ENCODE results near the gene GCNA.

Gene GCNA, protein sequence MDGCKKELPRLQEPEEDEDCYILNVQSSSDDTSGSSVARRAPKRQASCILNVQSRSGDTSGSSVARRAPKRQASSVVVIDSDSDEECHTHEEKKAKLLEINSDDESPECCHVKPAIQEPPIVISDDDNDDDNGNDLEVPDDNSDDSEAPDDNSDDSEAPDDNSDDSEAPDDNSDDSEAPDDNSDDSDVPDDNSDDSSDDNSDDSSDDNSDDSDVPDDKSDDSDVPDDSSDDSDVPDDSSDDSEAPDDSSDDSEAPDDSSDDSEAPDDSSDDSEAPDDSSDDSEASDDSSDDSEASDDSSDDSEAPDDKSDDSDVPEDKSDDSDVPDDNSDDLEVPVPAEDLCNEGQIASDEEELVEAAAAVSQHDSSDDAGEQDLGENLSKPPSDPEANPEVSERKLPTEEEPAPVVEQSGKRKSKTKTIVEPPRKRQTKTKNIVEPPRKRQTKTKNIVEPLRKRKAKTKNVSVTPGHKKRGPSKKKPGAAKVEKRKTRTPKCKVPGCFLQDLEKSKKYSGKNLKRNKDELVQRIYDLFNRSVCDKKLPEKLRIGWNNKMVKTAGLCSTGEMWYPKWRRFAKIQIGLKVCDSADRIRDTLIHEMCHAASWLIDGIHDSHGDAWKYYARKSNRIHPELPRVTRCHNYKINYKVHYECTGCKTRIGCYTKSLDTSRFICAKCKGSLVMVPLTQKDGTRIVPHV

DNA sequence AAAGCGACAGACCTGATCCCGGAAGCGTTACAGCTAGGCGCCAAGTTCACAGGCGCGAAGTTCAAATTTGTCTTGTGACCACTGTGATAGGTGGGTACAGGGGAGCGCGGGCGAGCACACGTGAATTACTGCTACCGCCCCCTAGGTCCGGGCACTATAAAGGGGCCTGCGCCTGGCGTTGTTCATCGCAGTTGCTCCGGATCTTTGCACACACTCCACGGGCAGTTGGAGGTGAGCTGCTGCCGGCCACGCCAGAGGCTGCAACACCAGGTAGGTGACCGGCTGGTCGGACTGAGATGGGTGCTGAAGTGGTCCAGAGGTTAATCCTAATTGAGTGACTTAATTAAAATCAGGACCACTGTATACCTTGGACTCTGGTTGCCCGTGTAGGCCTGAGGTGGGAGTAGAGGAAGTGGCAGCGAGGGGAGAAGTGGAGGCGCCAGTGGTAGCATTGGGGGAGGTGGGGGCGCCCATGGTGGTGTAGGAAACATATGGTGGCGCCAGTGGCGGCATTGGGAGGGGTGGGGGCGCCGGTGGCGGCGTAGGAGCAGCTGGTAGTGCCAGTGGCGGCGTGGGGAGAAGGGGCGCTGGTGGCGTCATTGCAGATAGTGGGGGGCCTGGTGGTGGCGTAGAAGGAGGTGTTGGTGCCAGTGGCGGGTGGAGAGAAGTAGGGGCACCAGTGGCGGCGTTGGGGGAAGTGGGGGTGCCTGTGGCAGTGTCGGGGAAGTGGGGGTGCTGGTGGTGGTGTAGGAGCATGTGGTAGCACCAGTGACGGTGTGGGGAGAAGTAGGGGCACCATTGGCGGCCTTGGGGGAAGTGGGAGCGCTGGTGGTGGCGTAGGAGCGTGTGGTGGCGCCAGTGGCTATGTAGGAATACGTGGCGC, at the start of gene GCNA:
TSS of gene GCNA (plus strand) at position 185 of the 883 bp plus-strand sequence. CDS start 2,385 bp downstream, outside the sequence.
- DNase-seq = no peak

DNA sequence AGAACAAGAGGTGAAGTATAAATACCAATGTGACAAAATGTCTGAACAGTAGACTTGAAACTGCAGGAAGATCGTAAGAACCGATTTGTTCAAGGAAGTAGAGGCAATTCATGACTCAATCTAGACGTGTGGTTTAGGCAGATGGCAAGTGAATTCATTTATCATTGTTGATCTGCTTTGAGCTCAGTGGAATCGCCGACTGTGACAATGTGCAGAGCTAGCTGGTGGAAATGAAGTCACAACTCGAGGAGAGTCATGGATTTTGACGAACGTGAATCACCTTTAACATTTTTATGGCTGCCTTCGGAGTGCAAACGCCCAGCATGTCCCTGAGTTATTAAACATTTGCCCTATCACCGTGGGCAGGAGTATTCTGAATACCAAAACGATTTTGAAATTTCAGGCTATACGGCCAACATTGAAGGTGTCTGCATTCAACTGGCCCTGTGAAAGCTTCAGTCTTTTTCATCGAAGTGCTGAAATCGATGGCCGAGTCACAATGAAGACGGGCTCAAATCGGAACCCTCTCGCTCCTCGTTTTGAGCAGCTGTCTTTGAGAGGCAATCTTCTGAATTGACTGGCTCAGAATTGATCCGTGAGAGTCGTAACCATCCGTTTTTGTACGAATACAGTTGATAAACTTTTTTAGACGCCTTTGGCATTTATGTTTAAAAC, 46.0 kb upstream of the GCNA start:
- no peak for DNase-seq

DNA sequence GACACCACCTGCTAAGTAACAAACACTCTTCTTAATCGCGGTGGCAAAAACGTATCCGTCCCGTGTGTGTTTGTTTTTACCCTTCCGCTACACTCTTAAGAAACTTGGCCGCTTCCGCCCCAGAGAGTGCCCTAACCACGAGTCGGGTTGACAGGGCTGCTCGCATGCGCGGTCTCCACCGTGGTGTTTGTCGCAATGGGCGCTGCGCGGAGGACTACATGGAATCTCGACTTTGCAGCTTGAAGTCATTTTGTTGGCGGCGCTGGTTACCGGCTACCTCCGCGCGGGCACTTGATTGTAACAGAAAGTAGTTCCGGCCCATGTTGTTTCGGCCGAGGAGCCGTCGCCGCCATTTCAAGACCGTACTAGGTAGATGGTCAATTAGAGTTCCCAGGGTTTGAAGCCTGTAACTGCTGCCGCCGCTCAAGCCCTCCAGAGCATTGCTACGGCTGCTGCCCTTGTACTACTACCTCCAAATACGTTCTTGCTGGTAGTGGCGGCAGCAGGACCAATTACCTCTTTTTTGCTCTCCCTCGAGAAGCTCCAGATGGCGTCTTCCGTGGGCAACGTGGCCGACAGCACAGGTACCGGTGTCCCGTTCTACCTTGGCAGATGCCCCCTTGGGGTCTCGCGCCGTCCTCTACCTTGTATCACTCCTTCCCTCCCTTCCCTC, 45.3 kb upstream of the GCNA start, which contains the start of gene OGT:
TSS of gene OGT (plus strand) at position 352 of the 673 bp plus-strand sequence. CDS start at position 548, 196 bp downstream.
- DNase-seq = peak; percentile 89

DNA sequence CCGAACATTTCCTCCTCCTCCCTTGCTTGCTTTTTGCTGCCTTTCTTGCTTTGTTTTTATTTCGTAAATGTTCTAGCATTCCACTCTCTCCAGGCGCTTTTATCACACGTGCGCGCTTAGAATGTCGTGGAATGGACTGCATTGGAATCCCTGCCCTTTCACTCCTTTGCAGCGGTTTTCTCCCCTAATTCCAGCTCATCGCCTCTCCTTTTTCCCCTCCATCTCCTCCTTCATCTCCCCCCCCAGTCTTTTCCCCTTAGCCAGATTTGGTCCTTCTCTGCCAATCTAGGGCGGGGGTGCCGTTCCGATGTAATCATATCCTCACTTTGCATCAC, 44.8 kb upstream of the GCNA start:
- no peak for DNase-seq

GRCh38 chrX:71533851-71534561, 44.2 kb upstream of the GCNA start:
- peak; percentile 58 for DNase-seq

- no peak for DNase-seq
Measured at GRCh38 chrX:71534773-71535544, 43.3 kb upstream of the GCNA start.

- DNase-seq = no peak
Measured at GRCh38 chrX:71536285-71536684, 42.0 kb upstream of the GCNA start.

GRCh38 chrX:71537743-71538142, 40.5 kb upstream of the GCNA start:
- no peak for DNase-seq

DNA sequence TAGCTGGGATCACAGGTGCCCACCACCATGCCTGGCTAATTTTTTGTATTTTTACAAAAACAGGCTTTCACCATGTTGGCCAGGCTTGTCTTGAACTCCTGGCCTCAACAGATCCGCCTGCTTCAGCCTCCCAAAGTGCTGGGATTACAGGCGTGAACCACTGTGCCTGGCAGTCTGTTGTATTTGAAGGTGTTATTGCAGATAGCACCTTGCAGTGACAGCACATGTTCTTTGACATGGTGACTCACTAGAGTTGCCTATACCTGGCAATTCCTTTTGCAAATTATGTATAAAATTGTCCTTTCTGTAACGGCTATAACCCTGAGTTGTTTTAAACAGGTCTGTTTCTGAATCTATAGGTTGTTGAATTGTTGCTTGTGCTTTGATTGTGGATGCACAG, 37.4 kb upstream of the GCNA start:
- DNase-seq = no peak

GRCh38 chrX:71541210-71542022, 36.8 kb upstream of the GCNA start:
- DNase-seq = no peak

- no peak for DNase-seq
Measured at GRCh38 chrX:71542411-71542810, 35.8 kb upstream of the GCNA start.

- no peak for DNase-seq
Measured at GRCh38 chrX:71542825-71543224, 35.4 kb upstream of the GCNA start.

- peak; percentile 32 for DNase-seq
Measured at GRCh38 chrX:71543316-71543715, 34.9 kb upstream of the GCNA start.

GRCh38 chrX:71545364-71545763, 32.9 kb upstream of the GCNA start:
- DNase-seq = no peak

DNA sequence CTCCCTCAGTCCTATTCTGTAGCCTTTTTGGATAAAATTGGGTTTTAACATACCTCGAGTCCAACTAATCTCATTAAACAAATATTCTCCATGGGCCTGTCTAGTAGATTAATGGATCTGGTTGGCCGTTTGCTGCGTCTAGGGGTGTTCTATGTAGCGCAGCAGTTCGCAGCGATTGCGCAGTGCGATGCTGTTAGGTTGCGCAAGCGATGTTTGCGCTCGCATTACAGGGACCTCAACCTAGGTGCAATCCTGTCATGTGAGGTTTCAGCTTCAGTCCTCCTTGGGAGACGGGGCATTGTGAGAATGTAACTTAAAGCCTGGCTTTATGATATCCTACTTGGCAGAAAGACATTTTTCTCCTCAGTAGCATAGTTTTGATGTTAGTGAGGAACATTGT, 31.4 kb upstream of the GCNA start:
- DNase-seq = no peak

- DNase-seq = no peak
Measured at GRCh38 chrX:71547339-71547738, 30.9 kb upstream of the GCNA start.

- no peak for DNase-seq
Measured at GRCh38 chrX:71549986-71550385, 28.3 kb upstream of the GCNA start.

- no peak for DNase-seq
Measured at GRCh38 chrX:71550578-71550977, 27.7 kb upstream of the GCNA start.

DNA sequence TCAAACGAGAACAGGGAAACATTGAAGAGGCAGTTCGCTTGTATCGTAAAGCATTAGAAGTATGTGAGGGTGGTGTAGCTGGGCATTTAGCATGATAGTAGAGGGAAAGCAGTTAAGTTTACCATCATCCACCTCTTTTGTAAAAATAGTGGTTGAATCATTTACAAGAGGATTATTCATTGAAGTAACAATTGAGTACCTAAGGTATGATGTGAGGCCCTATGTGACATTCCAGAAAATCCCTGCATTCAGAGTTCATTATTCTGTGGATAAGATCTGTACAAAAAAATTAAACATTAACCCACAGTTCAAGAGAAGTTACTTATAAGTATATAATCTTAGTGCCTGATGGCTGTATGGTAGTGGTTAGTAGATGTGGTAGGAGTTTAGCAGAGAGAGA, 22.2 kb upstream of the GCNA start:
- no peak for DNase-seq

GRCh38 chrX:71558920-71559319, 19.3 kb upstream of the GCNA start:
- DNase-seq = no peak

Measured in NCI-H748 treated with DMSO at 0.1 percent for 48 hours (cell line).